ENCODE results near the gene ZNF784. TPM values are rescaled to one million over a fixed set of nuclear protein-coding genes. Genes with fewer than 3 reads are reported as not detected.

Gene ZNF784
- total and polyA plus RNA-seq, 2 of the 8 experiments (the other 6 are each of a cell fraction or from before 2014, with no cell fraction given): 6.5 to 8.0 TPM

GRCh38 chr19:55635856-55636440 is 11.6 kb upstream of the ZNF784 start (continued):
- TF ChIP-seq CHD7 (IDR thresholded peaks at IDR 0.05; ENCODE audit: insufficient replicate concordance, low read length): no peak
- no peak for TF ChIP-seq SP1 (IDR thresholded peaks at IDR 0.05; ENCODE audit: low read depth, low read length)
- TF ChIP-seq CBX5 (IDR thresholded peaks at IDR 0.05; ENCODE audit: low read depth, low read length): no peak
- no peak for TF ChIP-seq TAF7 (optimal IDR thresholded peaks at IDR 0.05; ENCODE audit: borderline replicate concordance, low read depth, low read length)
